Neural crest cell (in vitro differentiated cells): ENCODE measurements around the gene CIDEB. TPM values are rescaled to one million over a fixed set of nuclear protein-coding genes. Genes with fewer than 3 reads are reported as not detected.

Experiments
- DNase-seq: peaks from one replicate; pipeline ENCODE4 v3.0.0; 2021; ENCODE audit warnings: low read depth, mixed read lengths, low spot score
- H3K27ac Mint-ChIP-seq: one replicate; pipeline ENCODE4 v1.8.0; 2021; ENCODE audit warnings: mild to moderate bottlenecking, mixed read lengths; ENCODE audit not compliant: unreplicated experiment
- H3K27me3 Mint-ChIP-seq: 2 replicates; pipeline ENCODE4 v1.8.0; 2021; ENCODE audit warnings: low read depth, mild to moderate bottlenecking, mixed read lengths
- H3K36me3 Mint-ChIP-seq: 2 replicates; pipeline ENCODE4 v1.8.0; 2021; ENCODE audit warnings: low read depth, mild to moderate bottlenecking, mixed read lengths
- H3K4me1 Mint-ChIP-seq: 2 replicates; pipeline ENCODE4 v1.8.0; 2021; ENCODE audit warnings: mixed read lengths
- H3K4me3 Mint-ChIP-seq: one replicate; pipeline ENCODE4 v1.8.0; 2021; ENCODE audit warnings: mild to moderate bottlenecking, mixed read lengths
- H3K9me3 Mint-ChIP-seq: 2 replicates; pipeline ENCODE4 v1.8.0; 2021; ENCODE audit warnings: mixed read lengths
- CTCF ChIP-seq: fragments of 200-600 bp; sonication (generic); conservative IDR thresholded peaks from 2 replicates; pipeline ENCODE4 v1.5.0; 2021; ENCODE audit warnings: antibody characterized with exemption, mild to moderate bottlenecking
- total RNA-seq: library from RNA; stranded (reverse); gene quantifications from 2 replicates; pipeline ENCODE4 v1.2.1, GENCODE V29; 2021

CIDEB gene
- total RNA-seq, 1 donor from 2014 or later: not detected

DNA sequence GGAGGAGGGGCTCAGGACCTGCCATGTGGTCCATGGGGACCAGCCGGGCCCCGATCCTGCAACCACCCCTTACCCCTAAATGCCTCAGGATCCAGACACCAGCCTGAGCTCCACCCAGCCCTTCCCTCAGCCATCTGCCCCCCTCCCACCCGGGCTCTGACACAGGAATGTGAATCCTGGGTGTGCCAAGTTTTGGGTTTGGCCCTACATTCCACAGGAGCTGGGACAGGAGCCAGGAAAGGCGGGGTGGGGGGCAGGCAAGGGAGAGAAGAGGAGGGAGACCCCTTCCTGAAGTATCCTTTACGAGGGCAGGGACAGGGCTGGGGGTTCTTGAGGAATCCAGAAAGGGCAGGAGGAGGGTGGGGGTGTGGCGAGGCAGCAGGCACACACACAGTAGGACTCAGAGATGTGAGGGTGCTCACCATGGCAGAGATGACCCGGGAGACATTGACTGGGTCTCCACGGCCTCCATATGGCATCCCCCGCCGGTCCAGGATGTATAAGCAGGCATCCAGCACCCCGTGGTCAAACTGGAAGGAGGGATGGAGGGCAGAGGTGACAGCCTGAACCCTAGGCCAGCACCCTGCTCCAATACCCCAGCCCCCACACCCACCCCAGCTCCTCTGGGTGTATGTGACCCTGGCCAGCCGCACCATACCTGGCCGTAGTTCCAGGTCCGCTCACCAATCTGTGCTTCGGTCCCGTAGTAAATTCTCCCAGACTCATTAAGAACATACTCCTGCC, 48.3 kb downstream of the CIDEB start:
- Mint-ChIP-seq H3K4me1 (no peaks in the 10 kb centered on the region), H3K36me3 (no peaks in the 10 kb centered on the region), H3K9me3 (no peaks in the 10 kb centered on the region), H3K4me3 (no peak overlapping the region), H3K27ac (no peak overlapping the region), H3K27me3 (no peaks in the 10 kb centered on the region)
- no peak for TF ChIP-seq CTCF
- DNase-seq: no peak

DNA sequence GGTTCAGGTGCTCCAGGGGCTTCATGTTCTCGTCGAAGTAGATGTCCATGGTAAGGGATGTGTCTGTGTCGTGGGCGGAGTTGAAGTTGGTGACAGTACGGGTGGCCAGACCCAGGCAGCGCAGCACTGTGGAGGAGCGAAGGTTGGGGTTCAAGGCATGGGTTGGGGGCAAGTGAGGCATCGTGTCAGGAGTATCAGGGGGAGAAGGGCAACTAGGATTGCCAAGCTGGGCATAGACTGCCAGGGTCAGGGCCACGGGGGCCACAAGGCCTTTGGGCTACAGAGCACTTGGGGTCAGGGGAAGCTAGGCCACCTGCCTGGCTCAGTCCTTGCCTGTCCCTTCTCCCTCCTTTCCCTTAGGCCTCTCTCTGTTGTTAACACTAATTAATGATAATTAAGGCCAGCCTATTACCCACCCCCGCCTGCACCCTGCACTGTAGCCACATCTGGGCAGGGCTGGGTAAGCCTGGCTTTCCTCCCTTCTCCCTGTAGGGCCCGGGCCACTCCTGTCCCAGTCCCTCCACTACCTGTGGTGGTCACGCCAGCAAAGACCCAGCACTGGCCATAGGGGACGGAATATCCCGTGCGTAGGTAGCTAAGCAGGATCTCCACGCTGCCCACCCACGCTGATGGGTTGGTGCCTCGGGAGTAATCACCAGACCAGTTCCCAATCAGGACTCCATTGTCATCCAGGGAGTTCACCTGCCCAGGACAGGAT, 49.1 kb downstream of the CIDEB start:
- Mint-ChIP-seq H3K9me3 (no peaks in the 10 kb centered on the region), H3K27me3 (no peaks in the 10 kb centered on the region), H3K27ac (no peak overlapping the region), H3K36me3 (no peaks in the 10 kb centered on the region), H3K4me3 (no peak overlapping the region), H3K4me1 (no peaks in the 10 kb centered on the region)
- no peak for TF ChIP-seq CTCF
- no peak for DNase-seq

GRCh38 chr14:24258119-24258518, 49.7 kb downstream of the CIDEB start:
- no peak for TF ChIP-seq CTCF
- no peaks in the 10 kb centered on the region for H3K36me3 Mint-ChIP-seq
- H3K9me3 Mint-ChIP-seq: no peaks in the 10 kb centered on the region
- no peaks in the 10 kb centered on the region for H3K4me1 Mint-ChIP-seq
- DNase-seq: no peak
- H3K27ac Mint-ChIP-seq: no peak overlapping the region
- no peak overlapping the region for H3K4me3 Mint-ChIP-seq
- H3K27me3 Mint-ChIP-seq: no peaks in the 10 kb centered on the region

DNA sequence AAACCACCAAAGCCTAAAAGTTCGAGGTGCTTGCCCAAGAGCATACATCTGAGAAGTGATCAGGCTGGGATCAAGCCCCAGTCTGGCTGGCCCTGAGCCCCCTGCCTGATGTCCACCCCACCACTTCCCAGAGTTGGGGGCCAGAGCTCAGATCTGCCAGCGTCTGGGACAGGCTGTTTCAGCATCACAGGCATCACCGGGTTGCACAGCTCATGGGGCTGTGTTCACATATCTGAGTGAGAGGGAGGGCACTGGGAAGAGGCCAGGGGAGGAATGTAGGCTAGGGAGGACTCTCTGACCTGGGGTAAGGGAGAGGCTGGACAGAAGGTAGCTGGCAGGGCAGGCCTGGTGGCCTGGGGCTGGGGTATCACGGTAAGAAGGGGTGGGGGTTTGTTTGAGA, 50.8 kb downstream of the CIDEB start:
- Mint-ChIP-seq H3K4me1 (no peaks in the 10 kb centered on the region), H3K4me3 (no peak overlapping the region), H3K9me3 (no peaks in the 10 kb centered on the region), H3K27ac (no peak overlapping the region), H3K36me3 (no peaks in the 10 kb centered on the region), H3K27me3 (no peaks in the 10 kb centered on the region)
- TF ChIP-seq CTCF: no peak
- no peak for DNase-seq

DNA sequence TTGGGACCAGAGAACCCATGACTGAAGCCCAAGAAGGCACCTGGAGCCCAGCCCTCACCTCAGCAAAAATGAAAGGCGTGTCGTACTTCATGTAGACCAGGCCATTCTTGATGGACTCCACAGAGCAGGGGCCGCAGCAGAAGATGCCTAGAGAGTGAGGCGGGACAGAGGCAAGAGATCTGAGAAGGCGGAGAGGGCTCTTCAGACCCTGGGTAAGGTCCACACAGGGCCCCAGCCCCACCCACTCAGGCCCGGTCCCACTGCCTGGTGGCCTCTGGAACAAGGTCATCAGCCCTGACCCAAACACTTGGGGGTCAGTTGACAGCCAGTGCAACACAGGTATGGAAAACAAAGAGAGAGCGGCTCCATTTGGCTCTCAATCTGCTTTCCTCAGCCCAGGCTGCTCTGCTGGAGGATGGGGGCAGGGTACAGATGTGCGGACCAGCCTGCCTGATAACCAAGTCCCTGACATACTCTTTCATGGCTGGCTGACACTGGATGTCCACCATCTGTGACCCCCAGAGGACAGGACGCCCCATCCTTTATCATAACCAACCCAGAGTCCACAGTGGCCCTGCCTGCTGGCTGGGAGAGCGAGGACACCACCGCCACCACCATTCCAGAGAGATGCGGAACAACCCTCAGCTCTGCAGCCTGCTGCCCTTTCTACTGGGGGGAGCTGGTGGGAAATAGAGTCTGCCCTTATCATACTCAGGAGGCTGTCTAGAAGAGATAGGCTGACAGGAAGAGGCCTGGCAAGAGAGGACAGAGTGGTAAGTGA, 51.7 kb downstream of the CIDEB start:
- no peak for TF ChIP-seq CTCF
- no peak for DNase-seq
- Mint-ChIP-seq H3K9me3 (no peaks in the 10 kb centered on the region), H3K36me3 (no peaks in the 10 kb centered on the region), H3K27ac (no peak overlapping the region), H3K4me3 (no peak overlapping the region), H3K27me3 (no peaks in the 10 kb centered on the region), H3K4me1 (no peaks in the 10 kb centered on the region)
